HL-60 (cell line): ENCODE measurements around the gene IRAG1.

Source experiments
- DNase-seq, 2 experiments: peaks; one replicate each; pipeline ENCODE4 v3.0.0-alpha.2; 2010 to 2020; ENCODE audit warnings: low read depth in 1 of 2, low spot score in 1 of 2
- H3K27ac ChIP-seq: fragments of 250-450 bp; sonication (Bioruptor Pico); replicated peaks from 2 replicates; pipeline ENCODE4 v1.5.1; 2020; ENCODE audit warnings: mild to moderate bottlenecking, moderate library complexity
- H3K27me3 ChIP-seq: fragments of 250-450 bp; sonication (Bioruptor Pico); 2 replicates; pipeline ENCODE4 v1.5.1; 2021; ENCODE audit warnings: mild to moderate bottlenecking, moderate library complexity; ENCODE audit not compliant: insufficient read depth, poor library complexity, severe bottlenecking
- H3K4me3 ChIP-seq: replicated peaks from 2 replicates; pipeline ENCODE4 v1.5.1; 2011; ENCODE audit warnings: mild to moderate bottlenecking, control low read depth, low read length; ENCODE audit not compliant: insufficient read depth
- CTCF ChIP-seq: IDR thresholded peaks from one replicate; pipeline ENCODE4 v1.5.1; 2011; ENCODE audit warnings: low read length, control low read depth, inconsistent platforms; ENCODE audit not compliant: insufficient read depth
- GABPA ChIP-seq: IDR thresholded peaks from 2 replicates; pipeline ENCODE4 v1.6.1; 2012; ENCODE audit warnings: low read depth
- POLR2AphosphoS5 ChIP-seq: IDR thresholded peaks from 2 replicates; pipeline ENCODE4 v1.6.1; 2012; ENCODE audit warnings: low read depth
- REST ChIP-seq: IDR thresholded peaks from 2 replicates; pipeline ENCODE4 v1.6.1; 2012; ENCODE audit warnings: low read depth; ENCODE audit not compliant: insufficient replicate concordance
- SPI1 ChIP-seq: IDR thresholded peaks from 2 replicates; pipeline ENCODE4 v1.6.1; 2012; ENCODE audit warnings: low read depth, mild to moderate bottlenecking, borderline replicate concordance

IRAG1 gene

GRCh38 chr11:10670099-10670498 lies 23.5 kb downstream of the IRAG1 start:
- H3K4me3 ChIP-seq, result no peak overlapping the region
- H3K27me3 ChIP-seq, result no peaks in the 10 kb centered on the region
- no peak for TF ChIP-seq GABPA
- TF ChIP-seq REST, result no peak
- no peak for TF ChIP-seq POLR2AphosphoS5
- TF ChIP-seq SPI1, result no peak
- no peak for TF ChIP-seq CTCF
- H3K27ac ChIP-seq, result no peak overlapping the region
- DNase-seq, result no peak

GRCh38 chr11:10669258-10670033 lies 24.1 kb downstream of the IRAG1 start:
- TF ChIP-seq REST (no peak), POLR2AphosphoS5 (no peak), CTCF (no peak), SPI1 (no peak), GABPA (no peak)

GRCh38 chr11:10667521-10667885 lies 26.1 kb downstream of the IRAG1 start:
- no peak for TF ChIP-seq SPI1
- no peak for TF ChIP-seq CTCF
- TF ChIP-seq GABPA, result no peak
- Histone ChIP-seq H3K27me3 (no peaks in the 10 kb centered on the region), H3K4me3 (no peak overlapping the region), H3K27ac (no peak overlapping the region)
- DNase-seq, result no peak

More at GRCh38 chr11:10669258-10670033, 24.1 kb downstream of the IRAG1 start:
- no peak overlapping the region for H3K4me3 ChIP-seq
- no peak for DNase-seq
- H3K27ac ChIP-seq, result no peak overlapping the region
- no peaks in the 10 kb centered on the region for H3K27me3 ChIP-seq
